Uterus (tissue), 4 donors: ENCODE data around the gene SDHA. TPM values are rescaled to one million over a fixed set of nuclear protein-coding genes. Genes with fewer than 3 reads are reported as not detected.
"Not testable (repeated sequence)": the region's sequence is repeated elsewhere in the genome, so short reads cannot be mapped to it uniquely, and the experiment has no call there.

Source experiments
- DNase-seq, 2 donors: peaks; one replicate each; pipeline ENCODE4 v3.0.0-alpha.2; 2019 to 2020
- H3K27ac ChIP-seq, 2 donors: fragments of 200-600 bp; sonication (generic); 1 replicate in 1 of 2; 2 replicates in 1 of 2; pipeline ENCODE4 v1.5.1; 2016 to 2018
- H3K27me3 ChIP-seq, 2 donors: fragments of 200-600 bp; sonication (generic); one replicate each; pipeline ENCODE4 v1.5.1; 2018 to 2019; ENCODE audit warnings: control low read depth in 1 of 2
- H3K36me3 ChIP-seq, 2 donors: fragments of 200-600 bp; sonication (generic); one replicate each; pipeline ENCODE4 v1.5.1; 2019; ENCODE audit warnings: control low read depth in 1 of 2
- H3K4me1 ChIP-seq, 2 donors: fragments of 200-600 bp; sonication (generic); one replicate each; pipeline ENCODE4 v1.5.1; 2018 to 2019; ENCODE audit warnings: control low read depth in 1 of 2
- H3K4me3 ChIP-seq, 2 donors: fragments of 200-600 bp; sonication (generic); 1 replicate in 1 of 2; 2 replicates in 1 of 2; pipeline ENCODE4 v1.5.1; 2018 to 2019; ENCODE audit warnings: mild to moderate bottlenecking in 1 of 2
- H3K9me3 ChIP-seq, 2 donors: fragments of 200-600 bp; sonication (generic); one replicate each; pipeline ENCODE4 v1.5.1; 2019; ENCODE audit warnings: control low read depth in 1 of 2
- POLR2A ChIP-seq, 2 donors: fragments of 450-650 bp; IDR thresholded peaks; one replicate each; pipeline ENCODE4 v1.6.1; 2016; ENCODE audit warnings: antibody characterized with exemption in 2 of 2, mild to moderate bottlenecking in 1 of 2, moderate library complexity in 1 of 2
- intact Hi-C: fragments of 100-400 bp; cut with DNase I; formaldehyde crosslinking; loops from one replicate; pipeline ENCODE4 v1.15.1; 2023; ENCODE audit warnings: low total_unique reads
- total RNA-seq, 4 donors: library from RNA; depleted of rRNA in 3 of 4; stranded (reverse); fragments of >200 nt in 3 of 4; gene quantifications; one replicate each; pipeline versions ENCODE4 v1.1.0 to v1.2.4, GENCODE V29; 2014 to 2023
- TF ChIP-seq, protein P1 (sequence below), 4 experiments: fragments of 200-600 bp in 2 of 4; fragments of 450-650 bp in 2 of 4; sonication (generic) in 2 of 4; IDR thresholded peaks; one replicate each; pipeline ENCODE4 v1.5.1; 2016 to 2019; ENCODE audit warnings: antibody characterized with exemption in 4 of 4, mild to moderate bottlenecking in 2 of 4, moderate library complexity in 1 of 4
- donor health status: DM: yes; HTN: yes; CAD: no.

Gene SDHA
- total RNA-seq, 4 donors from 2014 or later, result 39.1 to 97.1 (median 65.4) TPM

DNA sequence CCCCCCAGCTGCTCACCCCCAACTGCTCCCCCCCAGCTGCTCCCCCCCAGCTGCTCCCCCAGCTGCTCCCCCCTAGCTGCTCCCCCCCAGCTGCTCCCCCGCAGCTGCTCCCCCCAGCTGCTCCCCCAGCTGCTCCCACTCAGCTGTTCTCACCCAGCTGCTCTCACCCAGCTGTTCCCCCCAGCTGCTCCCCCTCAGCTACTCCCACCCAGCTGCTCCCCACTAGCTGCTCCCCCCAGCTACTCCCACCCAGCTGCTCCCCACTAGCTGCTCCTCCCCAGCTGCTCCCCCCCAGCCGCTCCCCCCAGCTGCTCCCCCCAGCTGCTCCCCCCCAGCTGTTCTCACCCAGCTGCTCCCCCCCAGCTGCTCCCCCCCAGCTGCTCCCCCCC is 80.6 kb downstream of the SDHA start:
- Histone ChIP-seq H3K27ac (no peak overlapping the region), H3K27me3 (no peaks in the 10 kb centered on the region), H3K36me3 (no peaks in the 10 kb centered on the region), H3K4me1 (no peaks in the 10 kb centered on the region), H3K9me3 (no peaks in the 10 kb centered on the region), H3K4me3 (no peak overlapping the region)
- no peak for DNase-seq
- intact Hi-C loops, result no loop called here
- TF ChIP-seq POLR2A (IDR thresholded peaks at IDR 0.05), result no peak
- TF ChIP-seq, protein P1, sequence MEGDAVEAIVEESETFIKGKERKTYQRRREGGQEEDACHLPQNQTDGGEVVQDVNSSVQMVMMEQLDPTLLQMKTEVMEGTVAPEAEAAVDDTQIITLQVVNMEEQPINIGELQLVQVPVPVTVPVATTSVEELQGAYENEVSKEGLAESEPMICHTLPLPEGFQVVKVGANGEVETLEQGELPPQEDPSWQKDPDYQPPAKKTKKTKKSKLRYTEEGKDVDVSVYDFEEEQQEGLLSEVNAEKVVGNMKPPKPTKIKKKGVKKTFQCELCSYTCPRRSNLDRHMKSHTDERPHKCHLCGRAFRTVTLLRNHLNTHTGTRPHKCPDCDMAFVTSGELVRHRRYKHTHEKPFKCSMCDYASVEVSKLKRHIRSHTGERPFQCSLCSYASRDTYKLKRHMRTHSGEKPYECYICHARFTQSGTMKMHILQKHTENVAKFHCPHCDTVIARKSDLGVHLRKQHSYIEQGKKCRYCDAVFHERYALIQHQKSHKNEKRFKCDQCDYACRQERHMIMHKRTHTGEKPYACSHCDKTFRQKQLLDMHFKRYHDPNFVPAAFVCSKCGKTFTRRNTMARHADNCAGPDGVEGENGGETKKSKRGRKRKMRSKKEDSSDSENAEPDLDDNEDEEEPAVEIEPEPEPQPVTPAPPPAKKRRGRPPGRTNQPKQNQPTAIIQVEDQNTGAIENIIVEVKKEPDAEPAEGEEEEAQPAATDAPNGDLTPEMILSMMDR (IDR thresholded peaks at IDR 0.05), result no peak

DNA sequence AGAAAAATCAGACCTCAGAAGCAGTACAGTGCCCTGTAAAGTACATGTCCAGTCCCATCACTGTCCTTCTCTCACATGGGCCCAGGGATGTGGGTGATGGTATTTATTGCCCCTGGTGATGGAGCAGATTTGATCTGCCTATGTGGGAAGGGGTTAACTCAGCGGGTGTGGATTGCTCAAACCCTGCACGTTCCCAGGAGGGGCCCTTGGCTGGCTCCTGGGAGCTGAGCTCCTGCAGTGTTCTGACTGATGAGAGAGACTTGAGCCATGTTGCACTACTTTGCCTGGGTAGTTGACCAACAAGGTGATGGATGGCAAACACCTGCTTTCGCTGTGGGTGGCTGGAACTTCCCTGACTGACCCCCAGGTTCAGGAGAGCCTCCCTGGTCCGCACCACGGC is 81.8 kb downstream of the SDHA start:
- H3K4me3 ChIP-seq, H3K27me3 ChIP-seq, intact Hi-C loops, H3K9me3 ChIP-seq, H3K4me1 ChIP-seq, DNase-seq, H3K36me3 ChIP-seq, H3K27ac ChIP-seq: not testable (repeated sequence)

DNA sequence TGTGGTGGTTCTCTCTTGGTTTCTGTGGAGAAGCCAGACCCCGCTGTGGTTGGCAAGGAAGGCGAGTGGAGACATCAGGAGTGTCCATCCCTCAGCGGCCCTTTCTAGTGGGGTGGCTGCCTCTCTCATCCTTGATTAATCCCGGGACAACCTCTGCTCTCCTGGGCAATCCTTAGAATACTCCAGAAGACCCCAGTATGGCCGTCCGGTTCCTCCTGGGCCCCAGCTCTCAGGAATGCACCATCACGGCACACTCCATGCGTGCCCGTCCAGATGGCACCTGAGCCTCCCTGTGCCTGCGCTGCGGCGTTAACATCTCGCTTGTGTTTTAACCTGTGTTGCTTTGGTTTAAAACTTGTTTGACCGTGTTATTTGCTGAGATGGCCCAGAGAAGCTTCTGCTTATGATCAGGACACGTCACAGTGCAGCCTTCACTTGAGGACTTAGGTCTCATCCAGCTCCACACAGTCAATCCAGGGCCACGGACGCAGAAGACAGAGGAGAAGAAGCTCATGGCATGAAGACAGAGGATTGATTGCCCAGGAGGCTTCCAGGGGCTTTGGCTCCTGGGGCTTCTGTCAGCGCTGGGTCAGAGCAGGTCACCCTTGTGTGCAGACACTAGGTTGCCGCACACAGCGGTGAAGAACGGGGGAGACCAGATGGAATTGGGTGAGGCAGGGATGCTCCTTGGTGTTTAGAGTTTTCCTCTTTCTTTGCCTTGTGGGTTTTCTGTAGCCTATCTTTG is 82.7 kb downstream of the SDHA start:
- intact Hi-C loops, H3K4me3 ChIP-seq, H3K4me1 ChIP-seq, H3K36me3 ChIP-seq, H3K27ac ChIP-seq, H3K27me3 ChIP-seq, H3K9me3 ChIP-seq, DNase-seq: not testable (repeated sequence)

DNA sequence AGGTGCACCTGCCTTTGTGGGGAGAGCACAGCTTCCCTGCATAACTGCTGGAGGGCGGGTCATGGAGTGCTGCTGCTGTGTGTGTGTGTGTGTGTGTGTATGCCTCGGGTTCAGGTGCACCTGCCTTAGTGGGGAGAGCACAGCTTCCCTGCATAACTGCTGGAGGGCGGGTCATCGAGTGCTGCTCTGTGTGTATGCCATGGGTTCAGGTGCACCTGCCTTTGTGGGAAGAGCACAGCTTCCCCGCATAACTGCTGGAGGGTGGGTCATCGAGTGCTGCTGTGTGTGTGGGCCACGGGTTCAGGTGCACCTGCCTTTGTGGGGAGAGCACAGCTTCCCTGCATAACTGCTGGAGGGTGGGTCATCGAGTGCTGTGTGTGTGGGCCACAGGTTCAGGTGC is 84.3 kb downstream of the SDHA start:
- H3K9me3 ChIP-seq, intact Hi-C loops, H3K4me1 ChIP-seq: not testable (repeated sequence)

DNA sequence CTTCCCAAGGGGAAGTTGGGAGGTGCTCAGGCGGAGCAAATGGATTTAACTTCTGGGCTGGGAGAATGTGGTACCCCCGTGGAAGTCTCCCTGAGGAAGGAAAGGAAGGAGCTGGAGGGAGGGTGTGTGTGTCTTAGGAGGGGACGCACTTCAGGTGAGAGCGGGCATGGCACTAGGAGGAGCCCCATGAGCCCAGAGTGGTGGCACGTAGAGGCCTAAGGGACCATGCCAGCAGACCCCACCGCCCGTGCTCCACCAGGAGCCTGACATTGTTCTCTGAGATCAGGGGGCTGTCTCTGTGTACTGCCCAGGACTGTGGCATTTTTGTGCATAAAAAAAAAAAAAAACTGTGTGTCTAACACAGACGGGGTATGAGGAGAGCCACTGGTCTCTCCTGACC is 84.8 kb downstream of the SDHA start:
- Histone ChIP-seq H3K4me1 (no peaks in the 10 kb centered on the region), H3K36me3 (no peaks in the 10 kb centered on the region), H3K4me3 (no peak overlapping the region), H3K9me3 (no peaks in the 10 kb centered on the region), H3K27me3 (no peaks in the 10 kb centered on the region), H3K27ac (no peak overlapping the region)
- TF ChIP-seq, protein P1 (IDR thresholded peaks at IDR 0.05), result no peak
- no peak for TF ChIP-seq POLR2A (IDR thresholded peaks at IDR 0.05)
- intact Hi-C loops, result no loop called here
- no peak for DNase-seq

More for the DNA sequence above, 84.3 kb downstream of the SDHA start:
- H3K36me3 ChIP-seq, H3K27me3 ChIP-seq, H3K27ac ChIP-seq, DNase-seq, H3K4me3 ChIP-seq: not testable (repeated sequence)

DNA sequence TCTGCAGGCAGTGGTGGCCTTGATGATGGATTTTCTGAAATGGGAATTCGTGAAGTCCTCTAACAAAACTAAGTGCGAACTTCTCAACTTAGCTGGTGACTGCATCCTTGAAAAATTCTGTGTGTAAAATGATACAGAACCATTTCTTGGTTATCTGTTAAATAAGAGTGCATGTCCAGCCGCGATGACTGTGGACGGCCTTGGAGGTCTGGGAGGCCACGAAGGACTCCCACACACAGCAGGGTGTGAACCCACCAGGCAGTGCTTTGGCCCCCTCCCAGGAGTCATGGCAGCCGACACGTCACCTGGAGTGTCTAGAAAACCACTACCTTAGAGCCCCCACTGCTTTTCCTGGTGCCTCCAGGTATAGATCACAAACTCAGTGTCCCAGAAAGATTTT is 85.6 kb downstream of the SDHA start:
- H3K27ac ChIP-seq, H3K4me1 ChIP-seq, H3K4me3 ChIP-seq, H3K36me3 ChIP-seq, DNase-seq, H3K9me3 ChIP-seq, H3K27me3 ChIP-seq, intact Hi-C loops: not testable (repeated sequence)

DNA sequence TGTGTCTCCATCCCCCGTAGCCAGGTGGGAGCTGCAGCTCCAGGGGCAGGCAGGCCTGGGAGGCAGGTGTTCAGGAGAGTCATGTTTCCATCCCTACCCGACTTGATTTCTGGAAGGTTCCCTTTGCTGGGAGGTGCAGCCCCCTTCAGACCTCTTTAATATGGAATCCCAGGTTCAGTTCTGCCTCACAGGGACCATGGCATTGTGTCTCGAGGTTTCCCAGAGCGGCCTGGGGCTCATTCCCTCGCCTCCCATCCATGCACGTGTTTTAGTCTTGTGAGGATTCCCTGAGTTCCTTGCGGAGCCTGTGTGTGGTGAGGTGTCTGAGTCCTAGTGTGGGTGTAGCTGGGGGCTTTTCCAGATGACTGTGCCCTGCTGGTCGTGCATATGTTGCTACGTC is 86.9 kb downstream of the SDHA start:
- TF ChIP-seq POLR2A (IDR thresholded peaks at IDR 0.05), result no peak
- TF ChIP-seq, protein P1 (IDR thresholded peaks at IDR 0.05), result no peak
- no peaks in the 10 kb centered on the region for H3K4me1 ChIP-seq
- H3K9me3 ChIP-seq, result no peaks in the 10 kb centered on the region
- no peak overlapping the region for H3K4me3 ChIP-seq
- H3K36me3 ChIP-seq, result no peaks in the 10 kb centered on the region
- DNase-seq, result no peak
- H3K27ac ChIP-seq, result no peak overlapping the region
- intact Hi-C loops, result no loop called here
- no peaks in the 10 kb centered on the region for H3K27me3 ChIP-seq
